Right kidney (tissue), 1 donor: ENCODE measurements around the gene GRSF1.
"Not testable (repeated sequence)": the region's sequence is repeated elsewhere in the genome, so short reads cannot be mapped to it uniquely, and the experiment has no call there.

ENCODE experiments used
- DNase-seq: peaks from one replicate; pipeline ENCODE4 v3.0.0-alpha.2; 2016

The GRSF1 gene

DNA sequence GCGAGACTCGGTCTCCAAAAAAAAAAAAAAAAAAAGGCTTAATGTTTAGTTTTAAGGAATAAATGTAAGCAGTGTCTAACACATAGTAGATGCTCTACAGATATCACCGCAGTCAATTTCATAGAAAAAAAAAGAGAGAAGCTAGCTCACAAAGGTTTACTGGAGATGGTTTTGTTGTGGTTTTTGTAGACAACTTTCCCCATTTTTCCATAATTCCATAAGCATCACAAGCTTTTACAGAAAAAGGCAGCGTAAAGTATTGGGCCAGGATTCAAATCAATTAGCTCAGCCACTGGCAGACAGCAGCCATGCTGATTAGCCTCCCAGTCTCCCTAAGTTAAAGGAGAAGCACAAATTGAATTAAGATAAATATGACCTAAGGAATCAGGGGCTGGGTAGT, 1.5 kb downstream of the GRSF1 start:
- no peak for DNase-seq

DNA sequence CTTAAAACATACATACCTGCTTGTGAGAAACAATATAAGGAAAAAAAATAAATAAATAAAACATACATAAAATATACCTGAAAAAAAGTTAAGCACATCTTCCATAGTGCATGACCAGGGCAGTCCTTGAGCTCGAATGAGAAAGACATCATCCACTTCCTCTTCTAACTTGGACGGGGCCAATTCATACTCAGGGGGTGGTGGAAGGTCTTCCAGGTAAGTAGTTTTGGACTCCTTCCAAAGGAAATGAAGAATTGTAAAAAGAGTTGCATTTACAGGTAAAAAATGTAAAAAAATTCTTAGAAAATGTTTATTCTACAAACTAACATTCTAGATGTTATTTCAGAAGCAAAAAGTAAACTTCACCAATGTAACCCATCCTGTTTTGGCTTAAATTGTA, 3.6 kb downstream of the GRSF1 start:
- no peak for DNase-seq

DNA sequence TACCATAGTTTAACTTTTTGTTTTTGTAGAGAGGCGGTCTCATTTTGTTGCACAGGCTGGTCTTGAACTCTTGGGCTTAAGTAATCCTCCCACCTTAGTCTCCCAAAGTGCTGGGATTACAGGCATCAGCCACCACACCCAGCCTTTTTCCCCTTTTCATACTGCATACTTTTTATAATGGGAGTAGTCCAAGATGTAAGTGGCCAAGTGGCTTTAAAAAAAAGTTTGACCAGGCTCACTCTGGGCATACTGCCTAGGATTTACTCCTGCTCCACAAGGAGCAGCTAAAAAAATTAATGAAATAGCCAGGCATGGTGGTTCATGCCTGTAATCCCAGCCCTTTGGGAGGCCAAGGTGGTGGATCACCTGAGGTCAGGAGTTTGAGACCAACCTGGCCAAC, 6.0 kb downstream of the GRSF1 start:
- no peak for DNase-seq

DNA sequence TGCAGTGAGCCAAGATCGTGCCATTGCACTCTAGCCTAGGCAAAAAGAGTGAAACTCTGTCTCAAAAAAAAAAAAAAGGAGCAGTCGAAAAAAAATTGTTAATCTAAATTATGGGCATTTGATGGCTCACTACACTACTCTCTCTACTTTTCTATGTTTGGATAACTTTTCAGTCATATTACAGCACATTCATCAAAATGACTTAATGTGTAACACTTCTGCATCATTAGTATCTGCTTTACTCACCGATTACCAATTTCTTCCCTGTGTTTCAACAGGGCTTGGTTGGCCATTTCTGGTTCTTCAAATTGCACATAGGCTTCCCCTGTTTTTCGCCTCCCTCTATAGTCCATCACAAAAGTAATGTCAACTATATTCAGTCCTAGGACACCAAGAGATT, 8.4 kb downstream of the GRSF1 start:
- no peak for DNase-seq

DNA sequence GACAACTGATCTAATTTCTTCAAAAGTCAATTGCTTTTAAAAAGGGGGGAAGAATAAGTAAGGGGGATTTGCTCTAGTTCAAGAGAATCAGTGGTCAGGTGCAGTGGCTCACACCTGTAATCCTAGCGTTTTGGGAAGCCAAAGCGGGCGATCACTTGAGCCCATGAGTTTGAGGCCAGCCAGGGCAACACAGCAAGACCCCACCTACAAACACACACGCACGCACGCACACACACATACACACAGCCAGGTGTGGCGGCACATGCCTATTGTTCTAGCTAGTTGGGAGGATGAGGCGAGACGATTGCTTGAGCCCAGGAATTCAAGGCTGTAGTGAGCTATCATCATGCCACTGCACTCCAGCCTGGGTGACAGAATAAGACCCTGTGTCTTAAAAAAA, 9.6 kb downstream of the GRSF1 start:
- DNase-seq: no peak

DNA sequence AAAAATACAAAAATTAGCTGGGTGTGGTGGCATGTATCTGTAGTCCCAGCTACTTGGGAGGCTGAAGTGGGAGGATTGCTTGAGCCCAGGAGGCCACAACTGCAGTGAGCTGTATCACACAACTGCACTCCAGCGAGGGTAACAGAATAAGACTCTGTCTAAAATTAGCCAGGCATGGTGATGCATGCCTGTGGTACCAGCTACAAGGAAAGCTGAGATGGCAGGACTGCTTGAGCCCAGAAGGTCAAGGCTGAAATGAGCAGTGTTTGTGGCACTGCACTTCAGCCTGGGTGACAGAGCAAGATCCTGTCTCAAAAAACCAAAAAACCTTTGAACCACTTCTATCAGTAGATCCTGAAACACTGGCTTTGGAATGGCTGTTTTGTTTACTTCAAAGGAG, 10.2 kb downstream of the GRSF1 start:
- no peak for DNase-seq

DNA sequence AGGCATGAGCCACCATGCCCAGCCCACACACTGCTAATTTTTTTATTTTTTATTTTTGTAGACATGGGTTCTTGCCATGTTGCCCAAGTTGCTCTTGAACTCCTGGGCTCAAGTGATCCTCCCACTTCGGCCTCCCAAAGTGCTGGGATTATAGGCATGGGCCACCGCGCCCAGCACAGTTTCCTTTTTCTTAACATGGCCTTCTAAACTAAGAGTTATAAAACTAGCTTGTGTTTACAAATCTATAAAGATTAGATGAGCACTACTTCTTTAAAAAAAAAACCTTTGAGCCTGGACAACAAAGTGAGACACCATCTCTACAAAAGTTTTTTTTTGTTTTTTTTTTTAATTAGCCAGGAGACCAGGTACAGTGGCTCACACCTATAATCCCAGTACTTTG, 10.7 kb downstream of the GRSF1 start:
- DNase-seq: no peak

DNA sequence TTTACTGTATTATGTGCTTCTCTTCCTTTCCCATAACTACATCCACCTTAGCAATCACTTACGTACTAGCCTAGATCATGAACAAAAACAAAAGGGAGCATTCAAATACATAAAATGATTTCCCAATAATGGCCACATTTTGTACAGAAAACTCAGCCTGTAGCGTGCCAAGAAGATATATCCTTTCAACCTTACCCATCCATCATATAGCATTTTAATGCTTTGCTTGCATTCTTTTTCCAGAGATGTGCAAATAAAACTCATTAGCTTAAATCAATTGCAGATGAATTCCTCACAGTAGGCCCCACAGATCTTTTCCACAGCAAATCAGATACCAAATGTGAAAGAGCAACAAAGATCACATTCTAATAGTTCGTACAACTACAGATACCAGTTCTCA, 20.8 kb downstream of the GRSF1 start:
- no peak for DNase-seq

DNA sequence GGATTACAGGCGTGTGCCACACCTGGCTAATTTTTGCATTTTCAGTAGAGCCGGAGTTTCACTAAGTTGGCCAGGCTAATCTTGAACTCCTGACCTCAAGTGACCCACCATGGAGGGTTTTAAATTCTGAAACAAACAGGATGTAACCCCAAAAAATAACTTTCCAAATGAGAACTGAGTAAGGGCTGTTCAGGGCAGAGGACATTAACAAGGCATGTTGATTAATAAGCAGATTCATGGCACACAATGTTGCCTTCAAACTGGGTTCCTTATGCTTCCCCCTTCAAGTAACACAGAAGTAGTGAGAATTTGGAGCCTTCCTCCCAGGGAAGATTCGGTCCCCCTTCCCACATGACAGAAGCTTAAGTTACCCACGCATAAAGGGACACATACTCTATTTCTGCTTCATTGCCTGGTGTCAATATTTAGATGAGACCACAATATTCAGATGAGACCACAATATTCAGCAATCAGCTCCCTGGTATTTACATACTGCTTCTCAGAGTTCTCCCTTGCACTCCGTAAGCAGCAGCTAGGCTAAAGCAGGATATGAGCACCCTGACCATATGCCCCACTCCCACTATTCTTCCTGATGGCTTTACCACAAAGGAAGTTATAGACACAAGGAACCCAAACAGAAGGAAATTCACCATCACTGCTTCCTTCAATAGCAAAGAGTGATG, 21.4 kb downstream of the GRSF1 start:
- DNase-seq: no peak

DNA sequence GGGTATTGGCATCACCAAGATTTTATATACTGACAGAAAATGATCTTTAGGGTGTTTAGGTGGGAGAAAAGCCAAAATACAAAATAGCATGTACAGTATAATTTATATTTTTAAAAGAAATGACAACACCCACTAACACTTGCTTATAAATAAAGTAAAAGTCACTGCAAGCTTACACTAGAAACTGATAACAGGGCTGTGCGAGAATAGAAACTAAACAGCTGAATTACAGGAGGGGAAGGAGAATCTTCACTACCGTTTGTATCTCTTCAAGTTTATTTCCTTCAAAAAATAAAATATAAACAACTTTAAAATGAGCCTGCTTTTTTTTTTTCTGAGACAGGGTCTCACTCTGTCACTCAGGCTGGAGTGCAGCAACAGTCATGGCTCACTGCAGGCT, 22.8 kb downstream of the GRSF1 start:
- no peak for DNase-seq

DNA sequence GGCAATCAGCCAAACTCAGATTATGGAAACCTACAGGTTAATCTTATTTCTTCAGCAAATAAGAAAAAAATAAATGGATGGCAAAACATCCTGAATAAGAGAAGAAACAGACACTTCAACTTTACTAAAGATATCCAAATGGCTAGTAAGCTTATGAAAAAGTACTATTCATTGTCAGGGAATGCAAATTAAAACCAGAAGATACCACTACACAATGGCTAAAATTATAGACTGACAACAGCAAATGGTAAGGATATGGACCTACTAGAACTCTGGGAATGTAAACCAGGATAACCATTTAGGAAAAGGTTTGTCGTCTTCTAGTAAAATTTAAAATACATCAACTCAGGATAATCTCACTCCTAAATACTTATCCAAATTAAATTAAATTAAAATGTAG, 24.3 kb downstream of the GRSF1 start:
- no peak for DNase-seq

DNA sequence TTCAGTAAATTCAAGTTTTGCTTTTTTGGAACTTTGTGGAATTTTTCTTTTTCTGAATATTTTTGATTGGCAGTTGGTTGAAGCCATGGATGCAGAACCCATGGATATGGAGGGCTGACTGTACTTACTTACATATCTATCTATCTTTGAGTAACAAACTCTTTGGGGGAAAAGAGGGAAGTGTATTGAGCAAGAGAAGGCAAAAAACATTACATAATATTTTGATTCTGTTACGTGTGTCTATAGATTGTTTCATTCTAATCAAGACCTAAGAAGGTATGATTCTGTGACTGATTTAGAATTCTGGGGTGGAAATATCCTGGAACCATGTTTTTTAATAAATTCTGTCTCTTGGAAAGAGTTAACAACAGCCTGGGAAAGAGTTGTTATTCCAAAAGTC, 31.5 kb downstream of the GRSF1 start:
- DNase-seq: no peak

DNA sequence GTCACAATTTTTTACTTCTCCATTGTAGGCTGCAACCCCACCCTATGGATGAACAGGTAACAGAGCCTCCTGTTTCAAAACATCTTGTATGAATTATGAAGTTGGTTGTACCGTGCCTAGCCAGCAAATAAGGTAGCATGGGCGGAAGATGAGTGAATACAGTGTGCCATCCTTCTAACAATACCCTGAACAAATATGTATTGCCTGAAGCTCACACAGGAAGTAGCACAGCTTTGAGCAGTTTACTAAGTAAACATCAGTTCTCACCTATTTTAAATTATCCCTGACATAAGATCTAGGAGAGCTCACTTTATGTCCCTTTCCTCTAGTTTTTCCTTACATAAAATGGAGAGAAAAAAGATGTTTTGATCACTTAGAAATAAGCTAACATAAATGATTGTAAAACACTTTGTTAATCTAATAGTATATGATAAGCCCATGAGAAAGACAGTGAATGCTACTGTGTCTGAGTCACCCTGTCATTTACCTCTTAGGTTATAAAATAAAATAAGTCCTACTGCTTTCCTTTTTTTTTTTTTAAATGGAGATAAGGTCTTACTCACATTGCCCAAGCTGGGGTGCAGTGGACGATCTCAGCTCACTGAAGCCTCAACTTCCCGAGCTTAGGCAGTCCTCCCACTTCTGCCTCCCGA, 36.6 kb downstream of the GRSF1 start:
- DNase-seq: no peak

DNA sequence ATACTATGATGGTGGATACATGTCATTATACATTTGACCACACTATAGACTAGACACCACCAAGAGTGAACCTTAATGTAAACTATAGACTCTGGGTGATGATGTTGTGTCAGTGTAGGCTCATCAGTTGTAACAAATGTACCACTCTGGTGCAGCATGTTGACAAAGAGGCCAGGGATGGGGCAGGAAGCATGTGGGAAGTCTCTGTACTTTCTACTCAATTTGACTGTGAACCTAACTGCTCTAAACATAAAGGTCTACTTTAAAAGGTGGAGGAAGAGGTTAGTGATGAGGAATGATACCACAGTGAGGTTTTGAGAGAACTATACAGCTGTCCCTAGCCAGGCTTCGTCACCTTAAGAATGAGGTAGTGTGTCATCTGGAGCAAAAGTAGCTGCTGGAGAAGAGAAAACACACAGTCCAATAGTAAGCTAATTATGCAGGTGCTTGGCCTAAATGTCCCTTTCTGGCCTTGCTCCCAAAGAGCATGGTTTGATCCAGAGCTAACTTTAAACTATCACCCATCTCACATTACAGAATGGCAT, 38.4 kb downstream of the GRSF1 start:
- DNase-seq: no peak

DNA sequence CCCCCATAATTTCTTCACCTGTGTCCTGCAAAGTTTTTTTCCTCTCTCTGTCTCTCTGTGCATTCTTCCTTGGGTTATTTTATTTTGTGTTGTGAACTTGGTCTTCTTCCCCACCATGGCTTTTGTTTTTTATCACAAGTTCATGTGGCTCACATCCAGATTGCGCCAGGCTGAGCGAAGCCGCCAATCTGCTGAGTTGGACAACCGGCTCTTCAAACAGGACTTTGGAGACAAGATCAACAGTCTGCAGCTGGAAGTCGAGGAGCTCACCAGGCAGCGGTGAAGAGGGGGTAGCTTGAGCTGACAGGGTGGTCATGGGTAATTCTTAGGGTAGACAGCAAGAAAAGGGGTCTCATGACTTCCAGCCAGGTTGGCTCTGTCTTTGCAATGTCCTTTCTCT, 46.1 kb downstream of the GRSF1 start:
- no peak for DNase-seq

DNA sequence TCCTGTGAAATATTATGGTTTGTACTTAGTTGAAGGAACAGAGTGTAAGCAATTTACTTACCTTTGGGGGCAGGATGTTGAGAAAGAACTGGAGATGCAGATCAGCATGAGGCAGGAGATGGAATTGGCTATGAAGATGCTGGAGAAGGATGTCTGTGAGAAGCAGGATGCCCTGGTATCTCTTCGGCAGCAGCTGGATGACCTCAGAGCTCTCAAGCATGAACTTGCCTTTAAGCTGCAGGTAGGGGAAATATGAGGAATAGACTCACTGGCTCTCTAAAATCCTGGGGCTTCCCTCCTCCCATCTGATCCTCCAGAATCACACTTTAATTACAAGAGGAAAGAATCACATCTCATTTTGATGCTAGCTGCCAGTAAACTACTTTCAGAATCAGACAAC, 51.0 kb downstream of the GRSF1 start:
- no peak for DNase-seq

DNA sequence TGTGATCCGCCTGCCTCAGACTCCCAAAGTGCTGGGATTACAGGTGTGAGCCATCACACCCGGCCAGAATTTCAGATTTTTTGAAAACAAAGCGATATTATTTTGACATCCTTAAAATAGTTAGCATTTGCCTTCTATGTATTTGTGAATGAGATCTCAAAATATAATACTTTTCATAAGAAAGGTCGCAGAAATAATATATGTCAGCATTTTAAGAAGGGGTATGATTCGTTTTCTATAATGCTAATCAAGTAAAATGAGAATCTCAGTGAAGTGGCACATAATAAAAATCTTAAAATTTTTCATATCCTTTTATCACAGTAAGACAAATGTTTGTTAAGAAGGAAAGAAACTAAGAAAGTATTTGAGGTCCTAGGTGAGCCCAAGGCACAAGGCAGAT, 52.2 kb downstream of the GRSF1 start:
- no peak for DNase-seq

DNA sequence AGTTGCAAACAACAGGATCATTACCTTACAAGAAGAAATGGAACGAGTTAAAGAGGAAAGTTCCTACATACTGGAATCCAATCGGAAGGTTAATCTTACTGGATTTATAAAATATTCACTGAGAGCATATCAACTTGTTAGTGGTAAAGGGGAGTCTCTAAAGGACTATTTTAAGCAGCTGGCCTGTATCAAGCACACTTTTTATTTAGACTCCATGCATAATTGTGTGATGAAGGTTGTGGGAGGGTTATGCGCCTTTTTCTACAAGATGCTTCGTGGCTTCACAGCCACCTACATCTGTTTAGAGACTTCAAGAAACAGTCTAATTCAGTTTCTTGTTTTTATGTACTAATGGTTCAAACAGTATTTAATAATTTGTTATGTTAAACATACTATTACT, 56.6 kb downstream of the GRSF1 start:
- no peak for DNase-seq

DNA sequence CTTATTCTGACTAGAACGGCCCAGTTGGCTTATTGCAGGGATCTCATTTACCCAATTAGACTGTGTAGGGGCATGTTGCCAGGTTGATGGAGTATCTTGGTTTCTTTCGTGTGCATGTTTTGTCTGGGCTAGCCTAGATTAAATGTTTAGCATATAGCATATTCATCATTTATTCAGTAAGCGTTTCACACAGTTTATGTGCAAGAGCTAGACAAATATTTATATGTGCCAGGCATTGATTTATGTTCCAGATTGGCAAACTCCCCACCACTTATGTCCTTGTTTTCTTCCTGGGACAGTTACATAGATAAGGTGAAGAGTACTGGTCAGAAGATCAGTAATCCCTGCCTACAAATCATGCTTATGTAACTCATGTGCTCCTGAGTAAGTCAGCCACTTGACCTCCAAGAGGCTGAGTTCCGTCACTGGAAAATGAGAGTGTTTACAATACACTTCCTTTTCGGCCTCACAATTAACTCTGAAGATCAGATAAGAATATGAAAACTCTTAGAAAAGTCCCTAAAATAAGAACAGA, 60.7 kb downstream of the GRSF1 start:
- no peak for DNase-seq

DNA sequence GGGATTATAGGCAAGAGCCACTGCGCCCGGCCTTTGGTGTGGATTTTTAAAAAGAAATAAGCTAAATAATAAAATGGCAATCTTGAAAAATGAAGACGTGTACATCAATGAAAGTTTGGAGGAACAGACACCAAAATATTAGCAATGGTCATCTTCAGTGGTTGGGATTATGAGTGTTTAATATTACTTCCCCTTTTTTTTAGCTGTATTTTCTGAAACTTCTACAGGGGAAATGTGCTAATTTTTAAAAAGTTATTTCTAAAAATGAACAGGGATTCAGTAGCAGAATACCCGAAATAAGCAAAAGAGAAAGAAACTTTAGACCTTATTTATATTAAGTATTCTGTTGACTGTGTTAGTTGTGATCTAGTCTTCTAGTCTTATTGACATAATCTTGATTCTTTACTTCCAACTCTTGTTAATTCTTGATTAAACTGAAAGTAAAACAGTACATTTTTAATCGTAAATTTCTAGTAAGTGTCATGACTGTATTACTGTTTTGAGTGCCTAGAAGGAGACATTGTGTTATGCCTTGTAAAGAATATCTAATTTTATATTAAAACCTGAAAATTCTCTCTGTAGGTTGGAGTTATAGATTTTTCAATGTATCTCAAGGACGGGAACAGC, 66.6 kb downstream of the GRSF1 start:
- no peak for DNase-seq

DNA sequence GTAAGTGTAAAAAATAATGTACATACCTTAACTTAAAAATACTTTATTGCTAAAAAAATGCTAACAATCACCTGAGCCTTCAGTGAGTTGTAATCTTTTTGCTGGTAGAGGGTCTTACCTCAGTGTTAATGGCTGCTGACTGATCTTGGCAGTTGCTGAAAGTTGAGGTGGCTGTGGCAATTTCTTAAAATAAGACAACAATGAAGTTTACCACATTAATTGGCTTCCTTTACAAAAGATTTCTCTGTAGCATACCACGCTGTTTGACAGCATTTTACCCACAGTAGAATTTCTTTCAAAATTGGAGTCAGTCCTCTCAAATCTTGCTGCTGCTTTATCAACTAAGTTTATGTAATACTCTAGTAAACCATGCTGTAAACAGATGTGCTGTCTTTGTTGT, 70.3 kb downstream of the GRSF1 start:
- DNase-seq: not testable (repeated sequence)

DNA sequence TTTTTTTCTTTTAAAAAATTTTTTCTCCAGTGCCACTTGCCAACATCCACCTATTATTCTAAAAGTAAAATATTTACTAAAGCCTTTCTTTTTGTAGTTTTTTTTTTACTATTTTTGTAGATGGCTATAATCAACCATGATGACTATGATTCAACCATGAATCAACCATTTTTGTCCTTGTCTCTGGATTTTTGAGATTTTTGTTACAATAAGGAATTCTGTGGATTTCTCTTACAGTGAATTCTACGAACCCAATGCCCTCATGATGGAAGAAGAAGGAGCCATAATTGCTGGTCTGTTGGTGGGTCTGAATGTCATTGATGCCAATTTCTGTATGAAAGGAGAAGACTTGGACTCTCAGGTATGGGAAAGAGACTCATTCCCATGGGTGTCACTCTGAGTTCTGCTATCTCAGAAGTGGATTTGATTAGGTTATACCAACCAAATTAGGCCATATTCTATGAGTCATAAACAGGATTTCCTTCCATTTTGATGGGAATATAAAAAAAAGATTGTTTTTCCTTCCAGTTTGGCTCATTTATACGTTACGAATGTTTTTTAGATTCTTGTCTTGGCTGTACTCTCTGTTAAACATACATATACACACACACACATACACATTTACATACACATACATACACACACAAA, 71.3 kb downstream of the GRSF1 start:
- DNase-seq: no peak
